WTC11 (cell line): ENCODE measurements around the gene ELN. TPM values are rescaled to one million over a fixed set of nuclear protein-coding genes. Genes with fewer than 3 reads are reported as not detected.

Experiments
- ATAC-seq: fragments of 200-7000 bp; cut with Tn5 transposase; 2 replicates; pipeline ENCODE4 v1.10.0; 2021; ENCODE audit warnings: mild to moderate bottlenecking, moderate library complexity
- CTCF ChIA-PET: fragments of 300-600 bp; sonication (Branson Sonifier 250); formaldehyde crosslinking; loops from one replicate; lab custom pipeline; 2021; ENCODE audit warnings: antibody characterized with exemption; lab: Charles Lee
- POLR2A ChIA-PET: fragments of 350-600 bp; sonication (Branson Sonifier 250); formaldehyde crosslinking; loops from one replicate; lab custom pipeline; 2021; ENCODE audit warnings: antibody characterized with exemption; lab: Charles Lee
- DNase-seq: peaks from one replicate; pipeline ENCODE4 v3.0.0; 2021; ENCODE audit warnings: low spot score
- H3K27ac Mint-ChIP-seq: 2 replicates; pipeline ENCODE4 v1.8.0; 2021; ENCODE audit warnings: mixed read lengths
- H3K27me3 Mint-ChIP-seq: 2 replicates; pipeline ENCODE4 v1.8.0; 2021; ENCODE audit warnings: low read depth, mild to moderate bottlenecking, moderate library complexity, mixed read lengths
- H3K36me3 Mint-ChIP-seq: 2 replicates; pipeline ENCODE4 v1.8.0; 2021; ENCODE audit warnings: mixed read lengths
- H3K4me1 Mint-ChIP-seq: 2 replicates; pipeline ENCODE4 v1.8.0; 2022; ENCODE audit warnings: mixed read lengths
- H3K4me3 Mint-ChIP-seq: 2 replicates; pipeline ENCODE4 v1.8.0; 2021; ENCODE audit warnings: mild to moderate bottlenecking, moderate library complexity, mixed read lengths
- H3K9me3 Mint-ChIP-seq: 2 replicates; pipeline ENCODE4 v1.8.0; 2021; ENCODE audit warnings: mixed read lengths
- AR ChIP-seq: fragments of 250-450 bp; sonication (Bioruptor Pico); IDR thresholded peaks from 2 replicates; pipeline ENCODE4 v1.9.0; 2021; ENCODE audit warnings: mild to moderate bottlenecking
- ARID4B ChIP-seq: sonication (generic); formaldehyde crosslinking; IDR thresholded peaks from 2 replicates; pipeline ENCODE4 v1.8.0; 2023; ENCODE audit warnings: missing genetic modification reagents, mild to moderate bottlenecking, borderline replicate concordance
- E2F1 ChIP-seq: sonication (generic); formaldehyde crosslinking; IDR thresholded peaks from 2 replicates; pipeline ENCODE4 v1.8.0; 2022; ENCODE audit warnings: mild to moderate bottlenecking, missing genetic modification reagents
- E2F5 ChIP-seq: sonication (generic); formaldehyde crosslinking; IDR thresholded peaks from 2 replicates; pipeline ENCODE4 v1.8.1; 2022; ENCODE audit warnings: mild to moderate bottlenecking, moderate library complexity, missing genetic modification reagents
- FOXP1 ChIP-seq: sonication (generic); formaldehyde crosslinking; IDR thresholded peaks from 2 replicates; pipeline ENCODE4 v1.8.0; 2022; ENCODE audit warnings: missing genetic modification reagents, mild to moderate bottlenecking, moderate library complexity, borderline replicate concordance
- GRHL2 ChIP-seq: fragments of 250-450 bp; sonication (Bioruptor Pico); IDR thresholded peaks from 2 replicates; pipeline ENCODE4 v1.8.0; 2022; ENCODE audit warnings: mild to moderate bottlenecking, moderate library complexity; ENCODE audit not compliant: insufficient replicate concordance, severe bottlenecking
- GTF2I ChIP-seq: fragments of 250-450 bp; sonication (Bioruptor Pico); conservative IDR thresholded peaks from 2 replicates; pipeline ENCODE4 v1.4.0; 2021; ENCODE audit warnings: mild to moderate bottlenecking
- HMGA2 ChIP-seq: fragments of 250-450 bp; sonication (Bioruptor Pico); IDR thresholded peaks from 2 replicates; pipeline ENCODE4 v1.4.0; 2021; ENCODE audit warnings: mild to moderate bottlenecking, moderate library complexity
- JUN ChIP-seq: sonication (generic); formaldehyde crosslinking; IDR thresholded peaks from 2 replicates; pipeline ENCODE4 v1.8.0; 2023; ENCODE audit warnings: mild to moderate bottlenecking, missing genetic modification reagents
- NFATC4 ChIP-seq: fragments of 250-450 bp; sonication (Bioruptor Pico); IDR thresholded peaks from 2 replicates; pipeline ENCODE4 v1.9.0; 2021; ENCODE audit warnings: mild to moderate bottlenecking
- NFYB ChIP-seq: sonication (generic); formaldehyde crosslinking; conservative IDR thresholded peaks from 2 replicates; pipeline ENCODE4 v1.8.0; 2022; ENCODE audit warnings: low read depth, missing genetic modification reagents
- OVOL2 ChIP-seq: fragments of 250-450 bp; sonication (Bioruptor Pico); IDR thresholded peaks from 2 replicates; pipeline ENCODE4 v1.9.0; 2021; ENCODE audit warnings: mild to moderate bottlenecking, borderline replicate concordance
- PRRX2 ChIP-seq: fragments of 250-450 bp; sonication (Bioruptor Pico); IDR thresholded peaks from 2 replicates; pipeline ENCODE4 v1.8.0; 2021; ENCODE audit warnings: mild to moderate bottlenecking
- SOX15 ChIP-seq: fragments of 250-450 bp; sonication (Bioruptor Pico); IDR thresholded peaks from 2 replicates; pipeline ENCODE4 v1.9.0; 2021; ENCODE audit warnings: mild to moderate bottlenecking
- ZMAT4 ChIP-seq: fragments of 250-450 bp; sonication (Bioruptor Pico); IDR thresholded peaks from 2 replicates; pipeline ENCODE4 v1.9.0; 2021; ENCODE audit warnings: mild to moderate bottlenecking
- ZNF138 ChIP-seq: sonication (generic); formaldehyde crosslinking; conservative IDR thresholded peaks from 2 replicates; pipeline ENCODE4 v1.8.1; 2022; ENCODE audit warnings: mild to moderate bottlenecking, moderate library complexity, missing genetic modification reagents
- ZNF219 ChIP-seq: sonication (generic); formaldehyde crosslinking; IDR thresholded peaks from 2 replicates; pipeline ENCODE4 v1.8.0; 2023; ENCODE audit warnings: missing genetic modification reagents, mild to moderate bottlenecking, borderline replicate concordance
- ZNF317 ChIP-seq: sonication (generic); formaldehyde crosslinking; IDR thresholded peaks from 2 replicates; pipeline ENCODE4 v1.8.1; 2023; ENCODE audit warnings: low read depth, mild to moderate bottlenecking, moderate library complexity, missing genetic modification reagents, borderline replicate concordance
- total RNA-seq: library from RNA; stranded (reverse); gene quantifications from 3 replicates; pipeline ENCODE4 v1.2.3, GENCODE V29; 2021
- TF ChIP-seq, protein P1 (sequence below): fragments of 250-450 bp; sonication (Bioruptor Pico); IDR thresholded peaks from 2 replicates; pipeline ENCODE4 v1.9.0; 2021; ENCODE audit warnings: moderate library complexity, mild to moderate bottlenecking, inconsistent platforms, borderline replicate concordance
- TF ChIP-seq, protein P2 (sequence below): sonication (generic); formaldehyde crosslinking; IDR thresholded peaks from 2 replicates; pipeline ENCODE4 v1.8.0; 2023; ENCODE audit warnings: missing genetic modification reagents

ELN gene
- total RNA-seq, 1 experiment from 2014 or later, result 3.3 TPM

DNA sequence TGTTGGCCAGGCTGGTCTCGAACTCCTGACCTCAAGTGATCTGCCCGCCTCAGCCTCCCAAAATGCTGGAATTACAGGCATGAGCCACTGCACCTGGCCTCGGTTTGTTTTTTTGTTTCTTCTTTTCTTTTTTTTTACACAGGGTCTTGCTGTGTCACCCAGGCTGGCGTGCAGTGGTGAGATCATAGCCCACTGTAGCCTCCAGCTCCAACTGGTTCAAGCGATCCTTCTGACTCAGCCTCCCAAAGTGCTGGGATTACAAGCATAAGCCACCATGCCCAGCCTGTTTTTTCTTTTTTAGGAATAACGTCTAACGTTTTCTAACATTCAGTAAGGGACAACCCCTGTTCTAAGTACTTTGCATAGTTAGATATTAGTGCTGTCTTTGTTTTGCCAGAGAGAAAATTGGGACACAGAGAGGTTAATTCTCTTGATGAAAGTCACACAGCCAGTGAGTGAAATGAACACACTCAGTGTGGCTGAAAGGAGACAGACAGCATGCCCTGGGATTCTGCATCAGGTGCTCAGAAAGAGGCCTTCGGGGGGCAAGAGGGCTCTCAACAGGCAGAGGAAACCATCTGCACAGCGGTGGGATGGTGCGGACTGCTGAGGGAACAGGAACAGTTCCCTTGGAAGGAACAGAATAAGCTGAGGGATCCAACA, 59.9 kb downstream of the ELN start (continued):
- TF ChIP-seq, protein P1, sequence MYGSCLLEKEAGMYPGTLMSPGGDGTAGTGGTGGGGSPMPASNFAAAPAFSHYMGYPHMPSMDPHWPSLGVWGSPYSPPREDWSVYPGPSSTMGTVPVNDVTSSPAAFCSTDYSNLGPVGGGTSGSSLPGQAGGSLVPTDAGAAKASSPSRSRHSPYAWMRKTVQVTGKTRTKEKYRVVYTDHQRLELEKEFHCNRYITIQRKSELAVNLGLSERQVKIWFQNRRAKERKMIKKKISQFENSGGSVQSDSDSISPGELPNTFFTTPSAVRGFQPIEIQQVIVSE (CRISPR knock-in tag), result no peak
- no peak for TF ChIP-seq E2F1 (CRISPR knock-in tag)
- TF ChIP-seq NFYB (CRISPR knock-in tag), result no peak
- TF ChIP-seq SOX15, result no peak
- no peak for TF ChIP-seq GRHL2
- TF ChIP-seq HMGA2 (CRISPR knock-in tag), result no peak
- TF ChIP-seq, protein P2, sequence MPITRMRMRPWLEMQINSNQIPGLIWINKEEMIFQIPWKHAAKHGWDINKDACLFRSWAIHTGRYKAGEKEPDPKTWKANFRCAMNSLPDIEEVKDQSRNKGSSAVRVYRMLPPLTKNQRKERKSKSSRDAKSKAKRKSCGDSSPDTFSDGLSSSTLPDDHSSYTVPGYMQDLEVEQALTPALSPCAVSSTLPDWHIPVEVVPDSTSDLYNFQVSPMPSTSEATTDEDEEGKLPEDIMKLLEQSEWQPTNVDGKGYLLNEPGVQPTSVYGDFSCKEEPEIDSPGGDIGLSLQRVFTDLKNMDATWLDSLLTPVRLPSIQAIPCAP (CRISPR knock-in tag), result no peak

GRCh38 chr7:74092321-74092963, 64.5 kb downstream of the ELN start:
- ATAC-seq, result peak; percentile 10
- H3K27me3 Mint-ChIP-seq, result no peaks in the 10 kb centered on the region
- ChIA-PET CTCF (no interaction called here), POLR2A (interaction anchor here (1.0 kb wide), 1 partner anchor 8 kb away, joined by 3 read pairs; the partner anchor contains the start of gene LIMK1)
- H3K36me3 Mint-ChIP-seq, result peaks cover 27% of the 10 kb centered on the region
- H3K4me1 Mint-ChIP-seq, result peaks cover 30% of the 10 kb centered on the region
- TF ChIP-seq E2F5 (CRISPR knock-in tag) (no peak), JUN (CRISPR knock-in tag) (no peak), ZMAT4 (CRISPR knock-in tag) (no peak), NFATC4 (CRISPR knock-in tag) (no peak), PRRX2 (CRISPR knock-in tag) (no peak), OVOL2 (CRISPR knock-in tag) (no peak)
- peak; percentile 34 for DNase-seq
- H3K9me3 Mint-ChIP-seq, result no peaks in the 10 kb centered on the region
- H3K27ac Mint-ChIP-seq, result 0 out of 2 replicates have a peak overlapping the region, but pooled peaks have one; percentile 27
- no peak overlapping the region for H3K4me3 Mint-ChIP-seq

DNA sequence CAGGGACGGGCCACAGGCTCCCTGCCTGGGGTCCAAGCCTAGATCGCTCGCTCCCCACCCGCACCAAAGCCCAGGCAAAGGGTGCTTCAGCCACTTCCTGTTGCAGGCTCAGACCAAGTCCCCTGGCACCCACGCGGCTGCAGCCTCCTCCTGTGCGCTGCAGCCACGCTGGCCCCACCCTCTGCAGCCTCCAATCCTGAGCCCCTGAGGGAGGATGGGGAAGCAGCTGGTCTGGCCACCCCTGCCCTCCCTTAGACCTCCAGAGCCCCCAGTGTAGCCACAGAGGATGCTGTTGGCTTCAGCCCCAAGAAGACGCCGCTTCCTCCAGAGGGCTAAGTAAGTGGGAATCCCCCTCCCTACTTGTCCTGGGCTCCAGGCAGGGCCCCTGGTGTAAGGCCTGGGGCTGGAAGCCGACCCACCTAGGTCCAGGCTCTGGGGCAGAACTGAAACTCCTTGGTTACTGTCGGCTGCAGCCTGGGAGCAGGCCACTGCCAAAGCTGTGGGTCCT, 65.0 kb downstream of the ELN start:
- Mint-ChIP-seq H3K36me3 (peaks cover 30% of the 10 kb centered on the region), H3K27ac (no peak overlapping the region), H3K4me3 (no peak overlapping the region), H3K27me3 (no peaks in the 10 kb centered on the region), H3K9me3 (peaks cover 6% of the 10 kb centered on the region), H3K4me1 (peaks cover 30% of the 10 kb centered on the region)
- CTCF ChIA-PET, result interaction anchor here (0.5 to 2.2 kb wide), 6 partner anchors 9 to 187 kb away, joined by 3 to 18 read pairs (median 5); partner anchors contain the start of gene LIMK1
- ATAC-seq, result no peak
- no peak for TF ChIP-seq ZNF219 (CRISPR knock-in tag)
- no peak for TF ChIP-seq ZNF317
- TF ChIP-seq ARID4B (CRISPR knock-in tag), result no peak
- TF ChIP-seq ZNF138 (CRISPR knock-in tag), result no peak
- TF ChIP-seq AR (CRISPR knock-in tag), result no peak
- no peak for TF ChIP-seq FOXP1 (CRISPR knock-in tag)
- no peak for TF ChIP-seq GTF2I
- DNase-seq, result no peak
- POLR2A ChIA-PET, result no interaction called here
